Raji (cell line): ENCODE measurements around the gene SMPD3.

ENCODE experiments used
- POLR2A ChIP-seq: IDR thresholded peaks from 2 replicates; pipeline ENCODE4 v1.6.1; 2011; ENCODE audit warnings: low read depth, low read length, control low read depth; ENCODE audit not compliant: insufficient read depth

Gene SMPD3

GRCh38 chr16:68454920-68455435 is 6.7 kb upstream of the SMPD3 start:
- TF ChIP-seq POLR2A: no peak

- no peak for TF ChIP-seq POLR2A
Measured at GRCh38 chr16:68453816-68454215, 5.5 kb upstream of the SMPD3 start.

GRCh38 chr16:68452176-68452575 is 3.9 kb upstream of the SMPD3 start:
- TF ChIP-seq POLR2A: no peak

GRCh38 chr16:68451676-68452075 is 3.4 kb upstream of the SMPD3 start:
- TF ChIP-seq POLR2A: no peak

- TF ChIP-seq POLR2A: no peak
Measured at GRCh38 chr16:68450741-68451255, 2.5 kb upstream of the SMPD3 start.

GRCh38 chr16:68447653-68448359 is 502 bp downstream of the SMPD3 start:
- no peak for TF ChIP-seq POLR2A

GRCh38 chr16:68446681-68447652 is 1.3 kb downstream of the SMPD3 start:
- TF ChIP-seq POLR2A: no peak

GRCh38 chr16:68445458-68445857 is 2.9 kb downstream of the SMPD3 start:
- no peak for TF ChIP-seq POLR2A

- no peak for TF ChIP-seq POLR2A
Measured at GRCh38 chr16:68444056-68444657, 4.2 kb downstream of the SMPD3 start.

- TF ChIP-seq POLR2A: no peak
Measured at GRCh38 chr16:68436581-68436980, 11.7 kb downstream of the SMPD3 start.

- no peak for TF ChIP-seq POLR2A
Measured at GRCh38 chr16:68434624-68435210, 13.6 kb downstream of the SMPD3 start.

GRCh38 chr16:68433316-68433715 is 15.0 kb downstream of the SMPD3 start:
- TF ChIP-seq POLR2A: no peak

- no peak for TF ChIP-seq POLR2A
Measured at GRCh38 chr16:68432701-68433100, 15.6 kb downstream of the SMPD3 start.

GRCh38 chr16:68429076-68429854 is 19.0 kb downstream of the SMPD3 start:
- TF ChIP-seq POLR2A: no peak

- no peak for TF ChIP-seq POLR2A
Measured at GRCh38 chr16:68427649-68428303, 20.5 kb downstream of the SMPD3 start.
